Stimulated activated CD8-positive, alpha-beta memory T cell treated with anti-CD3 and anti-CD28 coated beads, Interleukin-15, amount 100 ng/mL, for 1 hour (primary cell): Measurements from ENCODE around the gene CEP162.
"Not testable (repeated sequence)": the region's sequence is repeated elsewhere in the genome, so short reads cannot be mapped to it uniquely, and the experiment has no call there.

ENCODE experiments used
- DNase-seq: peaks from one replicate; pipeline ENCODE4 v3.0.0-alpha.2; 2020; ENCODE audit warnings: low read depth

CEP162 gene

GRCh38 chr6:84089081-84089480 lies 138.4 kb downstream of the CEP162 start:
- no peak for DNase-seq

- no peak for DNase-seq
These were observed 140.7 kb downstream of the CEP162 start for GRCh38 chr6:84086545-84087429.

- DNase-seq: no peak
These were observed 141.4 kb downstream of the CEP162 start for GRCh38 chr6:84086056-84086455.

GRCh38 chr6:84084705-84085104 lies 142.7 kb downstream of the CEP162 start:
- not testable (repeated sequence) for DNase-seq

GRCh38 chr6:84082689-84083265 lies 144.7 kb downstream of the CEP162 start:
- no peak for DNase-seq

GRCh38 chr6:84081222-84081621 lies 146.2 kb downstream of the CEP162 start:
- no peak for DNase-seq

GRCh38 chr6:84078335-84078734 lies 149.1 kb downstream of the CEP162 start:
- no peak for DNase-seq

- no peak for DNase-seq
These were observed 149.8 kb downstream of the CEP162 start for GRCh38 chr6:84077645-84078044.

- DNase-seq: no peak
These were observed 152.3 kb downstream of the CEP162 start for GRCh38 chr6:84074988-84075781.
